ENCODE data around the gene ODAD2. TPM values are rescaled to one million over a fixed set of nuclear protein-coding genes. Genes with fewer than 3 reads are reported as not detected.
"Not testable (repeated sequence)": the region's sequence is repeated elsewhere in the genome, so short reads cannot be mapped to it uniquely, and the experiment has no call there.

The ODAD2 gene
- total RNA-seq, 2 donors from 2014 or later, result 0.78 TPM; not detected in 1

- no peak overlapping the region for H3K27ac Mint-ChIP-seq
- no peak for DNase-seq
- H3K9me3 ChIP-seq (ENCODE audit: control insufficient read depth, low read length, poor library complexity, severe bottlenecking), result no peaks in the 10 kb centered on the region
- no peaks in the 10 kb centered on the region for H3K36me3 Mint-ChIP-seq (ENCODE audit: low read depth)
- peaks cover 19% of the 10 kb centered on the region for H3K27me3 Mint-ChIP-seq
- H3K4me3 Mint-ChIP-seq, result no peak overlapping the region
- no peaks in the 10 kb centered on the region for H3K4me1 Mint-ChIP-seq
- ATAC-seq, result no peak
These were observed 50.7 kb downstream of the ODAD2 start for GRCh38 chr10:27948186-27948585.

DNA sequence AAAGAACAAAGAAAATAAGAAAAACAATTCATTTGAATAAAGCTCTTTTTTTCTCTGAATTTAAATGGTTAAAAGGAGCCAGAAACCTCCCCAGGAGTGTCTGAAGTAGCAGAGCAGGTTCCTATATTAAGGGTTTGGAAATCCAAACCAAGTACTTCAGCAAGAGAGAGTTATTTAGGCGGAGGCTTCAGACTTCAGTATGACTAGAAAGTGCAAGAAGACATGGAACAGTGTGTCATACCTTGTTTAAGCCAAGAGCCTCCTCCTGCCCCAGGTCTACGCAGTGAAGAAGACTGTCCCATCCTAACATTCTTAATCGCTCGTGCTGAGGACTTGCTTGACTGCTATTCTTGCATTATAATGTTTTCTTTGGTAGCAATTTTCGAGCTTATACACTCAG is 51.3 kb downstream of the ODAD2 start:
- ATAC-seq (no peak), DNase-seq (no peak)
- H3K4me1 Mint-ChIP-seq, result no peaks in the 10 kb centered on the region
- peaks cover 25% of the 10 kb centered on the region for H3K27me3 Mint-ChIP-seq
- H3K27ac Mint-ChIP-seq, result no peak overlapping the region
- H3K36me3 Mint-ChIP-seq (ENCODE audit: low read depth), result no peaks in the 10 kb centered on the region
- H3K9me3 ChIP-seq (ENCODE audit: control insufficient read depth, low read length, poor library complexity, severe bottlenecking), result no peaks in the 10 kb centered on the region
- no peak overlapping the region for H3K4me3 Mint-ChIP-seq

GRCh38 chr10:27944005-27944404 is 54.9 kb downstream of the ODAD2 start:
- H3K27ac Mint-ChIP-seq, result no peak overlapping the region
- ATAC-seq (no peak), DNase-seq (no peak)
- H3K4me1 Mint-ChIP-seq, result no peaks in the 10 kb centered on the region
- H3K9me3 ChIP-seq (ENCODE audit: control insufficient read depth, low read length, poor library complexity, severe bottlenecking), result no peaks in the 10 kb centered on the region
- H3K4me3 Mint-ChIP-seq, result no peak overlapping the region
- no peaks in the 10 kb centered on the region for H3K36me3 Mint-ChIP-seq (ENCODE audit: low read depth)
- peaks cover 35% of the 10 kb centered on the region for H3K27me3 Mint-ChIP-seq

GRCh38 chr10:27914888-27915287 is 84.0 kb downstream of the ODAD2 start:
- no peaks in the 10 kb centered on the region for H3K4me1 Mint-ChIP-seq
- H3K4me3 Mint-ChIP-seq, result no peak overlapping the region
- no peak overlapping the region for H3K27ac Mint-ChIP-seq
- H3K9me3 ChIP-seq (ENCODE audit: control insufficient read depth, low read length, poor library complexity, severe bottlenecking), result no peaks in the 10 kb centered on the region
- peaks cover 19% of the 10 kb centered on the region for H3K27me3 Mint-ChIP-seq
- H3K36me3 Mint-ChIP-seq (ENCODE audit: low read depth), result no peaks in the 10 kb centered on the region
- DNase-seq, result no peak
- no peak for ATAC-seq

- H3K27me3 Mint-ChIP-seq, result peaks cover 27% of the 10 kb centered on the region
- no peaks in the 10 kb centered on the region for H3K4me1 Mint-ChIP-seq
- DNase-seq, result no peak
- H3K4me3 Mint-ChIP-seq, result no peak overlapping the region
- no peak overlapping the region for H3K27ac Mint-ChIP-seq
- no peaks in the 10 kb centered on the region for H3K9me3 ChIP-seq (ENCODE audit: control insufficient read depth, low read length, poor library complexity, severe bottlenecking)
- ATAC-seq, result no peak
- no peaks in the 10 kb centered on the region for H3K36me3 Mint-ChIP-seq (ENCODE audit: low read depth)
These were observed 86.6 kb downstream of the ODAD2 start for GRCh38 chr10:27912231-27912630.

DNA sequence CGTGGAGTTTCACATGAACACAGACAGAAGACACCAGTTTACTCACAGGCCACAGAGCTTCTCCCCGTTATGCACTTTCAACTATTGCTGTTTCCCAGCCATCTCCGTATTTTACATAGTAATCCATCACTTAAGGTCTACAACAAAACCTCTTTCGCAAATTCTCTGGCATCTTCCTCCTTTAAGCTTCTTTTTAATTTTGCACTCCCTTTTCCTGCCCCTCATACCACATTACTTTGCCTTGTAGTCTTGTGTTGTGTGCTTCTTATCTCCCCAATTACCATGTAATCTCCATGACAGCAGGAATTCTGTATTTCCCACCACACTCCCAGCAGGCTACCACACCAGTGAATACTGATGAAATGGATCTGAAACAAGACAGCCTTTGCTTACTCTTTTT is 87.3 kb downstream of the ODAD2 start:
- DNase-seq (no peak), ATAC-seq (no peak)
- no peaks in the 10 kb centered on the region for H3K9me3 ChIP-seq (ENCODE audit: control insufficient read depth, low read length, poor library complexity, severe bottlenecking)
- Mint-ChIP-seq H3K27me3 (peaks cover 27% of the 10 kb centered on the region), H3K27ac (no peak overlapping the region), H3K36me3 (ENCODE audit: low read depth) (no peaks in the 10 kb centered on the region), H3K4me3 (no peak overlapping the region), H3K4me1 (no peaks in the 10 kb centered on the region)

DNA sequence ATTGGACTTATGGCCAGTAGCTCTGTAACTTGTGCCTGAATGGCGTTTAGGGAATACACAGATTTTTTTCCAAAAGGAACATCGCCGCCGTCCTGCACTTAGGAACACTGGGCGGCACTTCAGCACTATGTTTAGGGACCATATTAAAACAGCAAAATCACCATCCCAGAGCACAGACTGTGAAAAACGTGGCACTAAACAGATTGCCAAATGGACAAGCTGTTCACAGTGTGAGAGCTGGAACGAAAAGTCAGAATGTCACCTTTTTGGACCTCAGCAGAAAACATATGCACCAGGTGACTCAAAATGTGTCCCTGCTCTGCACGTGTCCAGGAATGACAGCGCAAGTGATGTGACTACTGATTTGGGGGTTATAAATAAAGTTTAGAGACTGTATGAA is 87.9 kb downstream of the ODAD2 start:
- H3K4me1 Mint-ChIP-seq, result no peaks in the 10 kb centered on the region
- H3K9me3 ChIP-seq (ENCODE audit: control insufficient read depth, low read length, poor library complexity, severe bottlenecking), result no peaks in the 10 kb centered on the region
- H3K4me3 Mint-ChIP-seq, result no peak overlapping the region
- no peaks in the 10 kb centered on the region for H3K36me3 Mint-ChIP-seq (ENCODE audit: low read depth)
- ATAC-seq (no peak), DNase-seq (no peak)
- no peak overlapping the region for H3K27ac Mint-ChIP-seq
- H3K27me3 Mint-ChIP-seq, result peaks cover 27% of the 10 kb centered on the region

- peaks cover 27% of the 10 kb centered on the region for H3K27me3 Mint-ChIP-seq
- H3K9me3 ChIP-seq (ENCODE audit: control insufficient read depth, low read length, poor library complexity, severe bottlenecking), result no peaks in the 10 kb centered on the region
- H3K4me1 Mint-ChIP-seq, result no peaks in the 10 kb centered on the region
- DNase-seq (no peak), ATAC-seq (no peak)
- H3K4me3 Mint-ChIP-seq, result no peak overlapping the region
- H3K27ac Mint-ChIP-seq, result no peak overlapping the region
- H3K36me3 Mint-ChIP-seq (ENCODE audit: low read depth), result no peaks in the 10 kb centered on the region
These were observed 90.6 kb downstream of the ODAD2 start for GRCh38 chr10:27908231-27908630.

DNA sequence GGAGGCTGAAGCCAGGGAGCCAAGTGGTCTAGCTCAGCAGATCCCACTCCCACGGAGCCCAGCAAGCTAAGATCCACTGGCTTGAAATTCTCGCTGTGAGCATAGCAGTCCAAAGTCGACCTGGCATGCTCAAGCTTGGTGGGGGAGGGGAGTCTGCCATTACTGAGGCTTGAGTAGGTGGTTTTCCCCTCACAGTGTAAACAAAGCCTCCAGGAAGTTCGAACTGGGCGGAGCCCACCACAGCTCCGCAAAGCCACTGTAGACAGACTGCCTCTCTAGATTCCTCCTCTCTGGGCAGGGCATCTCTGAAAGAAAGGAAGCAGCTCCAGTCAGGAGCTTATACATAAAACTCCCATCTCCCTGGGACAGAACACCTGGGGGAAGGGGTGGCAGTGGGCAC is 99.4 kb downstream of the ODAD2 start:
- not testable (repeated sequence) for H3K9me3 ChIP-seq (ENCODE audit: control insufficient read depth, low read length, poor library complexity, severe bottlenecking); ATAC-seq; DNase-seq; H3K36me3 Mint-ChIP-seq (ENCODE audit: low read depth); H3K27ac Mint-ChIP-seq; H3K27me3 Mint-ChIP-seq; H3K4me1 Mint-ChIP-seq
- H3K4me3 Mint-ChIP-seq, result peak overlapping the region; percentile 22

DNA sequence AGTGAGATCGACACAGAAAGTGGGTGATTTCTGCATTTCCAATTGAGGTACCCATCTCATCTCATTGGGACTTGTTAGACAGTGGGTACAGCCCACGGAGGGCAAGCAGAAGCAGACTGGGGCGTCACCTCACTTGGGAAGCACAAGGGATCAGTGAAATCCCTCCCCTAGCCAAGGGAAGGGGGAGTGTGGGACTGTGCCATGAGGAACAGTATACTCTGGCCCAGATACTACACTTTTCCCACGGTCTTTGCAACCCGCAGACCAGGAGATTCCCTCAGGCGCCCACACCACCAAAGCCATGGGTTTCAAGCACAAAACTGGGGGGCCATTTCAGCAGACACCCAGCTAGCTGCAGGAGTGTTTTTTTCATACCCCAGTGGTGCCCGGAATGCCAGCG is 99.8 kb downstream of the ODAD2 start:
- Mint-ChIP-seq H3K36me3 (ENCODE audit: low read depth) (no peaks in the 10 kb centered on the region), H3K27ac (no peak overlapping the region), H3K4me3 (no peak overlapping the region), H3K4me1 (no peaks in the 10 kb centered on the region), H3K27me3 (no peaks in the 10 kb centered on the region)
- ATAC-seq (no peak), DNase-seq (no peak)
- H3K9me3 ChIP-seq (ENCODE audit: control insufficient read depth, low read length, poor library complexity, severe bottlenecking), result peaks cover 2% of the 10 kb centered on the region

DNA sequence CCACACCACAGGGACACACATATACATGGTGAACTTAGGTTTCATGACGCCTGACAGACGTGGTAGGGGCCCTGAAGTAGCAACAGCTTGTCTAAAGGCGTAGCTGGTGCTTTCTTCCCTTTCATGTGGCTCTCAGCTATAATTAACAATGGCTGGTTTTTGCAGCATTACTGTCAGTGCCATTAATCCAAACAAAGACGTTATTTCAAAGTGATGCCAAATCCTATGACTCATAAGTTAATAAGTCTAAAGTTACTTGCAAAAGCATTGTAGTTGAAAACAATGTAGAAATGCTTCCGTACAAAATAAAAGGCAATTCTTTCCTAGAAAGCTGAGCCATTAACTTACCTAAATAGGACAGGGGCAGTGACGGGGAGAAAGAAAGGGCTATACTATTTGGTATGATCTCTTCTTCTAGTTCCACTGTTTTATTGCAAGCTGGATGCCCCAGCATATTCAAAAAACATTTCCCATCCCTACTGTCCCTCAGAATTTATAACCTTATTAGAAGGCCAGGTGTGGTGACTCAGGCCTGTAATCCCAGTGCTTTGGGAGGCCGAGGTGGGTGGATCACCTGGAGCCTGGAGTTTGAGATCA is 105.4 kb downstream of the ODAD2 start:
- no peak overlapping the region for H3K27ac Mint-ChIP-seq
- no peak for DNase-seq
- H3K36me3 Mint-ChIP-seq (ENCODE audit: low read depth), result no peaks in the 10 kb centered on the region
- no peaks in the 10 kb centered on the region for H3K9me3 ChIP-seq (ENCODE audit: control insufficient read depth, low read length, poor library complexity, severe bottlenecking)
- no peak for ATAC-seq
- no peak overlapping the region for H3K4me3 Mint-ChIP-seq
- no peaks in the 10 kb centered on the region for H3K4me1 Mint-ChIP-seq
- H3K27me3 Mint-ChIP-seq, result no peaks in the 10 kb centered on the region

DNA sequence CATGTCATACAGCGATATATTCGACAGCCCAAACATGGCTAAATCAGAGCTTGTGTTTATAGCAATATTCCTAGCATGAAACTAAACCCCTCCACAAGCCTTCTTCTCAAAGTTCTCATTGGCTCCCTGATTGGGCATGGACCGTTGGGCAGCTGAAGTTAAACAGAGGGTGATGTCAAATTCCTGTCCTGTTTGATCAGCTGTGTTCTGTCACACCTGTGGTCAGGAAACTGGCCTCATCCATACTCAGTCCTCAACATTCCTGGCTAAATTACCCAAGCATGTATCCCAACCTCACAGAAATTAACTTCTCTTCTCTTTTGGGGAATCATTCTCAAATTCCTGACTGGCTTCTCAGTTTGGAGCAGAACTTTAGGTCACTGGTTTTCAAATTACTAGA is 107.9 kb downstream of the ODAD2 start:
- Mint-ChIP-seq H3K4me3 (no peak overlapping the region), H3K27ac (no peak overlapping the region)

DNA sequence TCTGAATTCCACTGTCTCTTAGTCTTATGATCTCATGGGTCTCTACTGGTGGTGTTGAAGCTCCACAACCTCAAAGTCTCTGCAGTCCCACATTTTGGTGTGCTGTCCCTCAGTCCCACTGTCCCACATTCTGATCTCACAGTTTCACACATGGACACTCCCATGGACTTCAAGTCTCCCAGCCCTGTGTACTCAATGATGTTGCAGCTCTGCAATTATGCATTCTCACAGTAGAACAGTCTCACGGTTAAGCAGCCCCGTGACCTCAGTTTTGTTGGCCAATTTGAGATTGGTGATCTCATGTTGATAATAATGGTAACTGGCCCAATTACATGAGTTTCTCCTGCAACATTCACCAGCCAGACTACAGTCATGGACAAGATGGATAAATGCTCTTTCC is 109.4 kb downstream of the ODAD2 start:
- ATAC-seq, result no peak
- no peak overlapping the region for H3K4me3 Mint-ChIP-seq

More for the DNA sequence above, 107.9 kb downstream of the ODAD2 start:
- peaks cover 2% of the 10 kb centered on the region for H3K9me3 ChIP-seq (ENCODE audit: control insufficient read depth, low read length, poor library complexity, severe bottlenecking)
- Mint-ChIP-seq H3K4me1 (no peaks in the 10 kb centered on the region), H3K27me3 (no peaks in the 10 kb centered on the region), H3K36me3 (ENCODE audit: low read depth) (peaks cover 2% of the 10 kb centered on the region)
- no peak for ATAC-seq
- DNase-seq, result no peak

GRCh38 chr10:27884185-27884641 is 114.7 kb downstream of the ODAD2 start:
- ATAC-seq (no peak), DNase-seq (no peak)
- peaks cover 5% of the 10 kb centered on the region for H3K27me3 Mint-ChIP-seq
- peaks cover 3% of the 10 kb centered on the region for H3K9me3 ChIP-seq (ENCODE audit: control insufficient read depth, low read length, poor library complexity, severe bottlenecking)
- H3K27ac Mint-ChIP-seq, result no peak overlapping the region
- H3K4me1 Mint-ChIP-seq, result no peaks in the 10 kb centered on the region
- H3K36me3 Mint-ChIP-seq (ENCODE audit: low read depth), result peaks cover 5% of the 10 kb centered on the region
- H3K4me3 Mint-ChIP-seq, result no peak overlapping the region

More for the DNA sequence above, 109.4 kb downstream of the ODAD2 start:
- Mint-ChIP-seq H3K27me3 (no peaks in the 10 kb centered on the region), H3K36me3 (ENCODE audit: low read depth) (peaks cover 2% of the 10 kb centered on the region), H3K27ac (no peak overlapping the region), H3K4me1 (no peaks in the 10 kb centered on the region)
- peaks cover 3% of the 10 kb centered on the region for H3K9me3 ChIP-seq (ENCODE audit: control insufficient read depth, low read length, poor library complexity, severe bottlenecking)
- no peak for DNase-seq
